Retinal pigment epithelial cell (primary cell): ENCODE measurements around the gene GRAMD1A.

Source experiments
- DNase-seq: peaks from one replicate; pipeline ENCODE4 v3.0.0-alpha.2; 2010; ENCODE audit warnings: low read depth
- H3K4me3 ChIP-seq: 2 replicates; pipeline ENCODE4 v1.5.1; 2011; ENCODE audit warnings: mild to moderate bottlenecking, low read length, control low read depth, moderate library complexity
- CTCF ChIP-seq: conservative IDR thresholded peaks from 2 replicates; pipeline ENCODE4 v1.5.1; 2011; ENCODE audit warnings: low read depth, low read length, control low read depth, inconsistent platforms

The GRAMD1A gene

GRCh38 chr19:34972163-34972705 lies 27.9 kb upstream of the GRAMD1A start:
- no peak overlapping the region for H3K4me3 ChIP-seq
- no peak for TF ChIP-seq CTCF
- no peak for DNase-seq

GRCh38 chr19:34974646-34975045 lies 25.5 kb upstream of the GRAMD1A start:
- no peak overlapping the region for H3K4me3 ChIP-seq
- DNase-seq: no peak
- TF ChIP-seq CTCF: no peak

- no peak for DNase-seq
- no peak overlapping the region for H3K4me3 ChIP-seq
- no peak for TF ChIP-seq CTCF
Measured at GRCh38 chr19:34975056-34975455, 25.1 kb upstream of the GRAMD1A start.

GRCh38 chr19:34976611-34977010 lies 23.5 kb upstream of the GRAMD1A start:
- DNase-seq: no peak
- no peak for TF ChIP-seq CTCF
- H3K4me3 ChIP-seq: no peak overlapping the region

GRCh38 chr19:34979819-34980640 lies 20.1 kb upstream of the GRAMD1A start:
- H3K4me3 ChIP-seq: no peak overlapping the region
- TF ChIP-seq CTCF: no peak
- DNase-seq: no peak

- H3K4me3 ChIP-seq: no peak overlapping the region
- no peak for DNase-seq
- no peak for TF ChIP-seq CTCF
Measured at GRCh38 chr19:34982275-34982674, 17.8 kb upstream of the GRAMD1A start.

- TF ChIP-seq CTCF: no peak
- no peak overlapping the region for H3K4me3 ChIP-seq
- no peak for DNase-seq
Measured at GRCh38 chr19:34983786-34984185, 16.3 kb upstream of the GRAMD1A start.
